Neural crest cell (in vitro differentiated cells): ENCODE data around the gene C20orf141. TPM values are rescaled to one million over a fixed set of nuclear protein-coding genes. Genes with fewer than 3 reads are reported as not detected.
A peak's percentile ranks its signal among the peaks of the same experiment; 100 is the strongest.

Experiments
- DNase-seq: peaks from one replicate; pipeline ENCODE4 v3.0.0; 2021; ENCODE audit warnings: low read depth, mixed read lengths, low spot score
- H3K27ac Mint-ChIP-seq: one replicate; pipeline ENCODE4 v1.8.0; 2021; ENCODE audit warnings: mild to moderate bottlenecking, mixed read lengths; ENCODE audit not compliant: unreplicated experiment
- H3K27me3 Mint-ChIP-seq: 2 replicates; pipeline ENCODE4 v1.8.0; 2021; ENCODE audit warnings: low read depth, mild to moderate bottlenecking, mixed read lengths
- H3K36me3 Mint-ChIP-seq: 2 replicates; pipeline ENCODE4 v1.8.0; 2021; ENCODE audit warnings: low read depth, mild to moderate bottlenecking, mixed read lengths
- H3K4me1 Mint-ChIP-seq: 2 replicates; pipeline ENCODE4 v1.8.0; 2021; ENCODE audit warnings: mixed read lengths
- H3K4me3 Mint-ChIP-seq: one replicate; pipeline ENCODE4 v1.8.0; 2021; ENCODE audit warnings: mild to moderate bottlenecking, mixed read lengths
- H3K9me3 Mint-ChIP-seq: 2 replicates; pipeline ENCODE4 v1.8.0; 2021; ENCODE audit warnings: mixed read lengths
- total RNA-seq: library from RNA; stranded (reverse); gene quantifications from 2 replicates; pipeline ENCODE4 v1.2.1, GENCODE V29; 2021
- TF ChIP-seq, protein P1 (sequence below): fragments of 200-600 bp; sonication (generic); conservative IDR thresholded peaks from 2 replicates; pipeline ENCODE4 v1.5.0; 2021; ENCODE audit warnings: antibody characterized with exemption, mild to moderate bottlenecking

C20orf141 gene
- total RNA-seq, 1 donor from 2014 or later: not detected

- no peak overlapping the region for H3K27ac Mint-ChIP-seq
- peaks cover 30% of the 10 kb centered on the region for H3K4me1 Mint-ChIP-seq
- peaks cover 12% of the 10 kb centered on the region for H3K36me3 Mint-ChIP-seq
These were observed 16.5 kb upstream of the C20orf141 start for GRCh38 chr20:2798095-2798805.

GRCh38 chr20:2798814-2799213 lies 16.0 kb upstream of the C20orf141 start:
- Mint-ChIP-seq H3K36me3 (peaks cover 8% of the 10 kb centered on the region), H3K9me3 (no peaks in the 10 kb centered on the region), H3K4me1 (peaks cover 30% of the 10 kb centered on the region), H3K4me3 (peak overlapping the region; percentile 94), H3K27ac (peak overlapping the region; percentile 99), H3K27me3 (peaks cover 3% of the 10 kb centered on the region)
- DNase-seq: no peak
- TF ChIP-seq, protein P1, sequence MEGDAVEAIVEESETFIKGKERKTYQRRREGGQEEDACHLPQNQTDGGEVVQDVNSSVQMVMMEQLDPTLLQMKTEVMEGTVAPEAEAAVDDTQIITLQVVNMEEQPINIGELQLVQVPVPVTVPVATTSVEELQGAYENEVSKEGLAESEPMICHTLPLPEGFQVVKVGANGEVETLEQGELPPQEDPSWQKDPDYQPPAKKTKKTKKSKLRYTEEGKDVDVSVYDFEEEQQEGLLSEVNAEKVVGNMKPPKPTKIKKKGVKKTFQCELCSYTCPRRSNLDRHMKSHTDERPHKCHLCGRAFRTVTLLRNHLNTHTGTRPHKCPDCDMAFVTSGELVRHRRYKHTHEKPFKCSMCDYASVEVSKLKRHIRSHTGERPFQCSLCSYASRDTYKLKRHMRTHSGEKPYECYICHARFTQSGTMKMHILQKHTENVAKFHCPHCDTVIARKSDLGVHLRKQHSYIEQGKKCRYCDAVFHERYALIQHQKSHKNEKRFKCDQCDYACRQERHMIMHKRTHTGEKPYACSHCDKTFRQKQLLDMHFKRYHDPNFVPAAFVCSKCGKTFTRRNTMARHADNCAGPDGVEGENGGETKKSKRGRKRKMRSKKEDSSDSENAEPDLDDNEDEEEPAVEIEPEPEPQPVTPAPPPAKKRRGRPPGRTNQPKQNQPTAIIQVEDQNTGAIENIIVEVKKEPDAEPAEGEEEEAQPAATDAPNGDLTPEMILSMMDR: no peak

More at GRCh38 chr20:2798095-2798805, 16.5 kb upstream of the C20orf141 start:
- Mint-ChIP-seq H3K9me3 (no peaks in the 10 kb centered on the region), H3K27me3 (peaks cover 5% of the 10 kb centered on the region), H3K4me3 (peak overlapping the region; percentile 94)
- no peak for DNase-seq
- TF ChIP-seq, protein P1: no peak

- peak overlapping the region; percentile 99 for H3K27ac Mint-ChIP-seq
- H3K27me3 Mint-ChIP-seq: peaks cover 4% of the 10 kb centered on the region
- DNase-seq: no peak
- no peaks in the 10 kb centered on the region for H3K9me3 Mint-ChIP-seq
- H3K4me3 Mint-ChIP-seq: peak overlapping the region; percentile 94
- peaks cover 30% of the 10 kb centered on the region for H3K4me1 Mint-ChIP-seq
- H3K36me3 Mint-ChIP-seq: peaks cover 8% of the 10 kb centered on the region
- TF ChIP-seq, protein P1: no peak
These were observed 15.5 kb upstream of the C20orf141 start for GRCh38 chr20:2799271-2799670.

DNA sequence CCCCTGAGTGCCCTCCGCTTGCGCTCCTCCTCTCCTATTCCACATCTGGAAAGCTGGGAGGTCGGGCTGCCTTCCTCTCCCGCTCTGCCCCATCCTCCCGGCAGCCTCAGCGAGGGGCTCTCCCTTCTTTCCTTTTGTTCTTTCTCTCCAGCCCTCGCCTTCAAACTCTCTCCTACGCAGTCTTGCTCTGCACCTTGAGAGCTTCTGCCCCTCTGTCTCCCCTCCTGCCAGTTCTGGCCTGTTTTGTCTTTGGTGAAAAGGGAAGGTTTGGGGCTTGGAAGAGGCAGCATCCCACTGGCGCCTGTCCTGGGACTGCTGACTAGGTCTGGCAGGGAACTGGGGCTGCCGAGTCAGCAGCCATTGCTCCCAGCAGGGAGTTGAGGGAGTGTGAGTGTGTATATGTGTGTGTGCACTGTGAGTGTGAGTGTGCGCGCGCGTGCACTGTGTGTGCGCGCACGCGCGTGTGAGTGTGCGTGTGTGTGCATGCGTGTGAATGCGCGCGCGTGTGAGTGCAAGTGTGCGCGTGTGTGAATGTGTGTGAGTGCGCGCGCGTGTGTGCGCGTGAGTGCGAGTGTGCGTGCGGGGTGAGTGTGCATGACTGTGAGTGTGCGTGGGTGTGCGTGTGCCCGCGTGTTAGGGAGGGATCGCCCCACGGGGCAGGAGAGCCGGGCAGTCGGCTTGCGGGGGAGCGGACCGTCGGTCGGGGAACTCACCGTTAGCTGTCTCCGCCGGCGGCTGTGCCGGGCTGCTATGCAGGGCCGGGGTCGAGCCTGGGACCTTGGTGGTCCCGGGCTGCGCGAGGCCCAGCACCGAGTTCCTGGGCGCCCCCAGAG lies 14.9 kb upstream of the C20orf141 start:
- H3K27ac Mint-ChIP-seq: peak overlapping the region; percentile 99
- H3K36me3 Mint-ChIP-seq: peaks cover 5% of the 10 kb centered on the region
- H3K9me3 Mint-ChIP-seq: no peaks in the 10 kb centered on the region
- peaks cover 7% of the 10 kb centered on the region for H3K27me3 Mint-ChIP-seq
- TF ChIP-seq, protein P1: no peak
- peaks cover 30% of the 10 kb centered on the region for H3K4me1 Mint-ChIP-seq
- peak overlapping the region; percentile 94 for H3K4me3 Mint-ChIP-seq
- peak; percentile 25 for DNase-seq

GRCh38 chr20:2800521-2801285 lies 14.1 kb upstream of the C20orf141 start, which contains the start of gene CPXM1:
Gene CPXM1 (minus strand): TSS chr20:2800627. CDS start chr20:2800572, 55 bp downstream.
- Mint-ChIP-seq H3K36me3 (peaks cover 5% of the 10 kb centered on the region), H3K27ac (peak within 1 kb of the TSS; percentile 99), H3K4me1 (peaks cover 30% of the 10 kb centered on the region), H3K27me3 (peaks cover 7% of the 10 kb centered on the region), H3K9me3 (no peaks in the 10 kb centered on the region), H3K4me3 (peak within 1 kb of the TSS; percentile 96)
- DNase-seq: peak; percentile 71
- TF ChIP-seq, protein P1: peak; percentile 45
